ENCODE results near the gene B9D1.

B9D1 gene

GRCh38 chr17:19322129-19322505 is 40.4 kb downstream of the B9D1 start:
- no peak overlapping the region for H3K4me2 ChIP-seq (ENCODE audit: insufficient read depth, low read length)
- ATAC-seq (ENCODE audit: insufficient read depth, low read depth) (no peak), DNase-seq (no peak)
- peaks cover 2% of the 10 kb centered on the region for H3K9me3 ChIP-seq (ENCODE audit: insufficient read depth, low read length, severe bottlenecking)
- TF ChIP-seq CTCF (IDR thresholded peaks at IDR 0.05; ENCODE audit: borderline replicate concordance, extremely low read depth, low read length, poor library complexity, severe bottlenecking) (no peak), EZH2 (IDR thresholded peaks at IDR 0.05; ENCODE audit: borderline replicate concordance, low read depth, low read length, severe bottlenecking) (no peak)
- no peak overlapping the region for H2AFZ ChIP-seq (ENCODE audit: low read depth, low read length)
- H3K27me3 ChIP-seq (ENCODE audit: insufficient read depth, low read length, poor library complexity), result peaks cover 20% of the 10 kb centered on the region
- H3K36me3 ChIP-seq (ENCODE audit: insufficient read depth, low read length), result no peaks in the 10 kb centered on the region
- H3K9ac ChIP-seq (ENCODE audit: low read depth, low read length), result no peak overlapping the region
- no peaks in the 10 kb centered on the region for H3K4me1 ChIP-seq (ENCODE audit: insufficient read depth, low read length)
- H4K20me1 ChIP-seq (ENCODE audit: insufficient read depth, low read length), result peaks cover 27% of the 10 kb centered on the region
- H3K27ac ChIP-seq (ENCODE audit: low read length), result no peak overlapping the region
- H3K4me3 ChIP-seq (ENCODE audit: low read depth in 1 of 2, low read length in 2 of 2), result no peak overlapping the region
- no peaks in the 10 kb centered on the region for H3K79me2 ChIP-seq (ENCODE audit: insufficient read depth, low read length)

- peaks cover 25% of the 10 kb centered on the region for H3K27me3 ChIP-seq (ENCODE audit: insufficient read depth, low read length, poor library complexity)
- no peak overlapping the region for H2AFZ ChIP-seq (ENCODE audit: low read depth, low read length)
- no peak overlapping the region for H3K4me3 ChIP-seq (ENCODE audit: low read depth in 1 of 2, low read length in 2 of 2)
- DNase-seq, result no peak
- no peak overlapping the region for H3K4me2 ChIP-seq (ENCODE audit: insufficient read depth, low read length)
- TF ChIP-seq EZH2 (IDR thresholded peaks at IDR 0.05; ENCODE audit: borderline replicate concordance, low read depth, low read length, severe bottlenecking), result no peak
- peak; percentile 29 for TF ChIP-seq CTCF (IDR thresholded peaks at IDR 0.05; ENCODE audit: borderline replicate concordance, extremely low read depth, low read length, poor library complexity, severe bottlenecking)
- no peak overlapping the region for H3K27ac ChIP-seq (ENCODE audit: low read length)
- H3K9ac ChIP-seq (ENCODE audit: low read depth, low read length), result no peak overlapping the region
- peaks cover 29% of the 10 kb centered on the region for H4K20me1 ChIP-seq (ENCODE audit: insufficient read depth, low read length)
- ATAC-seq (ENCODE audit: insufficient read depth, low read depth), result no peak
- no peaks in the 10 kb centered on the region for H3K79me2 ChIP-seq (ENCODE audit: insufficient read depth, low read length)
- H3K36me3 ChIP-seq (ENCODE audit: insufficient read depth, low read length), result no peaks in the 10 kb centered on the region
- H3K4me1 ChIP-seq (ENCODE audit: insufficient read depth, low read length), result no peaks in the 10 kb centered on the region
- H3K9me3 ChIP-seq (ENCODE audit: insufficient read depth, low read length, severe bottlenecking), result peaks cover 2% of the 10 kb centered on the region
Observed at GRCh38 chr17:19321481-19322128, 40.9 kb downstream of the B9D1 start.

GRCh38 chr17:19320876-19321275 is 41.6 kb downstream of the B9D1 start:
- Histone ChIP-seq H4K20me1 (ENCODE audit: insufficient read depth, low read length) (peaks cover 29% of the 10 kb centered on the region), H3K4me1 (ENCODE audit: insufficient read depth, low read length) (no peaks in the 10 kb centered on the region), H3K36me3 (ENCODE audit: insufficient read depth, low read length) (no peaks in the 10 kb centered on the region), H3K27me3 (ENCODE audit: insufficient read depth, low read length, poor library complexity) (peaks cover 26% of the 10 kb centered on the region), H3K4me3 (ENCODE audit: low read depth in 1 of 2, low read length in 2 of 2) (no peak overlapping the region), H3K9me3 (ENCODE audit: insufficient read depth, low read length, severe bottlenecking) (peaks cover 2% of the 10 kb centered on the region), H3K4me2 (ENCODE audit: insufficient read depth, low read length) (no peak overlapping the region), H3K27ac (ENCODE audit: low read length) (no peak overlapping the region), H3K79me2 (ENCODE audit: insufficient read depth, low read length) (no peaks in the 10 kb centered on the region), H2AFZ (ENCODE audit: low read depth, low read length) (no peak overlapping the region), H3K9ac (ENCODE audit: low read depth, low read length) (no peak overlapping the region)
- ATAC-seq (ENCODE audit: insufficient read depth, low read depth) (no peak), DNase-seq (no peak)
- TF ChIP-seq CTCF (IDR thresholded peaks at IDR 0.05; ENCODE audit: borderline replicate concordance, extremely low read depth, low read length, poor library complexity, severe bottlenecking) (no peak), EZH2 (IDR thresholded peaks at IDR 0.05; ENCODE audit: borderline replicate concordance, low read depth, low read length, severe bottlenecking) (no peak)
